Measurements from ENCODE around the gene ATXN10.

The ATXN10 gene

GRCh38 chr22:45865561-45866125 lies 194.0 kb downstream of the ATXN10 start:
- TF ChIP-seq MYC (IDR thresholded peaks at IDR 0.05; ENCODE audit: low read depth, low read length) (no peak), POLR2A (IDR thresholded peaks at IDR 0.05; ENCODE audit: extremely low read depth, insufficient read length) (no peak), MAX (IDR thresholded peaks at IDR 0.05; ENCODE audit: low read depth, low read length) (no peak), CTCF (IDR thresholded peaks at IDR 0.05; ENCODE audit: low read depth, low read length) (no peak)
- no peak overlapping the region for H3K4me3 ChIP-seq (ENCODE audit: low read depth, low read length)
- no peak for DNase-seq (ENCODE audit: low read depth)

GRCh38 chr22:45866126-45866645 lies 194.6 kb downstream of the ATXN10 start:
- no peak overlapping the region for H3K4me3 ChIP-seq (ENCODE audit: low read depth, low read length)
- no peak for TF ChIP-seq MYC (IDR thresholded peaks at IDR 0.05; ENCODE audit: low read depth, low read length)
- no peak for TF ChIP-seq POLR2A (IDR thresholded peaks at IDR 0.05; ENCODE audit: extremely low read depth, insufficient read length)
- TF ChIP-seq MAX (IDR thresholded peaks at IDR 0.05; ENCODE audit: low read depth, low read length): no peak
- TF ChIP-seq CTCF (IDR thresholded peaks at IDR 0.05; ENCODE audit: low read depth, low read length): no peak
- DNase-seq (ENCODE audit: low read depth): no peak

GRCh38 chr22:45866646-45867117 lies 195.0 kb downstream of the ATXN10 start:
- TF ChIP-seq CTCF (IDR thresholded peaks at IDR 0.05; ENCODE audit: low read depth, low read length) (no peak), MAX (IDR thresholded peaks at IDR 0.05; ENCODE audit: low read depth, low read length) (no peak), POLR2A (IDR thresholded peaks at IDR 0.05; ENCODE audit: extremely low read depth, insufficient read length) (no peak), MYC (IDR thresholded peaks at IDR 0.05; ENCODE audit: low read depth, low read length) (no peak)
- DNase-seq (ENCODE audit: low read depth): no peak
- no peak overlapping the region for H3K4me3 ChIP-seq (ENCODE audit: low read depth, low read length)

GRCh38 chr22:45867118-45867905 lies 195.7 kb downstream of the ATXN10 start:
- no peak overlapping the region for H3K4me3 ChIP-seq (ENCODE audit: low read depth, low read length)
- no peak for DNase-seq (ENCODE audit: low read depth)
- TF ChIP-seq MAX (IDR thresholded peaks at IDR 0.05; ENCODE audit: low read depth, low read length) (no peak), CTCF (IDR thresholded peaks at IDR 0.05; ENCODE audit: low read depth, low read length) (no peak), POLR2A (IDR thresholded peaks at IDR 0.05; ENCODE audit: extremely low read depth, insufficient read length) (no peak), MYC (IDR thresholded peaks at IDR 0.05; ENCODE audit: low read depth, low read length) (no peak)

GRCh38 chr22:45867906-45868555 lies 196.4 kb downstream of the ATXN10 start:
- H3K4me3 ChIP-seq (ENCODE audit: low read depth, low read length): no peak overlapping the region
- no peak for DNase-seq (ENCODE audit: low read depth)
- TF ChIP-seq POLR2A (IDR thresholded peaks at IDR 0.05; ENCODE audit: extremely low read depth, insufficient read length) (no peak), CTCF (IDR thresholded peaks at IDR 0.05; ENCODE audit: low read depth, low read length) (no peak), MAX (IDR thresholded peaks at IDR 0.05; ENCODE audit: low read depth, low read length) (no peak), MYC (IDR thresholded peaks at IDR 0.05; ENCODE audit: low read depth, low read length) (no peak)

Data from NB4 (cell line).